Nucleus accumbens (tissue), 56 donors: ENCODE data around the gene UBTF.
"Not testable (repeated sequence)": the region's sequence is repeated elsewhere in the genome, so short reads cannot be mapped to it uniquely, and the experiment has no call there.

Experiments
- DNase-seq, 56 donors: peaks; one replicate each; lab custom pipeline; 2025; lab: John Stamatoyannopoulos, UW

Gene UBTF

DNA sequence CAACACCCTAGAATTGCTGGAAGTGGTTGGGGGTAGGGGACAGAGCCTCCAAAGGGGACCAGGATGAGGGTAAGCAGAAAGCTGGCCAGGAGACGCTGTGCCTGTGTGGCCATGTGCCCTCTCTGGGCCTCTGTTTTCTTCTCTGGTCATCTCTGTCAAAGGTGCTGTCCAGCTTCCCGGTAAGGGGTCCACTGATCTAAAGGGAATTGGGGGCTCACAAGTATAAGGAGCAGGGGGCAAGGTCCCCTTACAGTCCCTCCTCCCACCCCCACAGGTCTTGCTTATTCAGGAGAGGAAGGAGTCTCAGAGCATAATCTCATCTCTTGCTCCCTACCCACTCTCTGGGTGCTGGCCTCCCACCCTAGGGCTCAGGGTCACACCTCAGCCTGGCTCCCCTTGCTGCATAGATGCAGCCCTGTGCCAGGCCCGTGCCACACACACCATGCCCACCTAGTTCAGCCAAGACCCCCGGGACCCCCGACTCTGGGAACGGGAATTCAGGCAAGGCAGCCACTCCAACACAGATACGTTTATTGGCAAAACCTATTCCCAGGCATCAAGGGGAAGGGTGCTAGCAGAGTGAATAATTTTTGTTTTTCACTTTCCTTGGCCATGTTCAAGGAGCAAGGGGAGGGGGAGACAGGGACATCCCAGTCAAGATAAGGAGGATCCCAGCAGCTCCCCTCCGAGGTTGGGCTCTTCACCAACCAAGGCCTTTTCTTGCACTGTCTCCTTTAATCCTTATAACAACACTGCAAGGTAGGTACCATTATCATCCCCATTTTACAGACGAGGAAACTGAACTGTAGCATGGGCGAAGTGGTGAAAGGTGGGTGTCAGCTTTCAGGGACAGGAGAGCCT lies 28.6 kb upstream of the UBTF start:
- DNase-seq: no peak

DNA sequence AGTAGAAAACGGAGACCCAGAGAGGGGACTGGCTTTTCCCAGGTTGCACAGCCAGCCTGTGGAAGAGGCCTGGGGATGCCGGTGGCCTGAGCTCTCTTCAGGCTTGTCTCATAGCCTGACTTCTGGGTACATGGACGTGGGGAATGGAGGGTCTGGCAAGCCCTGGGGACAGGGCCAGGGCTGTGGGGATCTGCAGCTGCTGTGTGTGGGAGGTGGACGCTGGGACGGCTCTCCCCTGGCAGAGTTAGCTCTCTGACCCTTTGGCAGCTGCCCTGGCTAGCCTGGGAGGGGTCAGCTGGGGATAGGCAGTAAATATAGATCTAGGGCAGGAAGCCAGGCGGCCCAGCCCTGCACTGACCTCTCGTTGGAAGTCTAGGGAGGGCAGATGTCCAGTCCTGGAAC lies 28.0 kb upstream of the UBTF start:
- DNase-seq: no peak

DNA sequence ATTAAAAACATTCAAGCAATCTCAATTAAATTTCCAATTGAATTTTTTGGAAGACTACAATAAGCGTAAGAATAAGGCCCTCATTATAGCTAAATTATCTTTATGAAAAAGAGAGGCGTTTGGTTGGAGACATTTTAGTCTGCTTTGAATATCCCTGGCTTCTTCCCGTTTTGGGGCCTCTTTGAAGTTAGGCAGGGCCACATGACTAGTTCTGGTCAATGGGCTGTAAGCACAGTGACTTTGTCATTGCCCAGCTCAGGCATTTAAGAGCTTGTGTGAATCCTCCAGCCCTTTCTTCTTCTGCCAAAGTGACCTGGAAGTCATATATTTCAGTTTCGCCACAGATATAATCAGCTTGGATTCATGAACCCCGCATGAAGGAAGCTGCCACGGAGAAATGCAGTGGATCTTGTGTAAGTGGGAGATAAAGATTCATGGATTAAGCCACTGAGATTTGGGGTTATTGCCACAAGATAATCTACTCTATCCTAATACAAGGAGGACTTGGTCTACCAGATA lies 21.7 kb upstream of the UBTF start:
- peak in 1 of 56 donors; percentile 5 for DNase-seq

DNA sequence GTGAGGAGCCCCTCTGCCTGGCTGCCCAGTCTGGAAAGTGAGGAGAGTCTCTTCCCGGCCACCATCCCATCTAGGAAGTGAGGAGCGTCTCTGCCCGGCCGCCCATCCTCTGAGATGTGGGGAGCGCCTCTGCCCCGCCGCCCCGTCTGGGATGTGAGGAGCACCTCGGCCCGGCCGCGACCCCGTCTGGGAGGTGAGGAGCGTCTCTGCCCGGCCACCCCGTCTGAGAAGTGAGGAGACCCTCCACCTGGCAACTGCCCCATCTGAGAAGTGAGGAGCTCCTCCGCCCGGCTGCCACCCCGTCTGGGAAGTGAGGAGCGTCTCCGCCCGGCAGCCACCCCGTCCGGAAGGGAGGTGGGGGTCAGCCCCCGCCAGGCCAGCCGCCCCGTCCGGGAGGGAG lies 18.4 kb upstream of the UBTF start:
- DNase-seq: not testable (repeated sequence)

DNA sequence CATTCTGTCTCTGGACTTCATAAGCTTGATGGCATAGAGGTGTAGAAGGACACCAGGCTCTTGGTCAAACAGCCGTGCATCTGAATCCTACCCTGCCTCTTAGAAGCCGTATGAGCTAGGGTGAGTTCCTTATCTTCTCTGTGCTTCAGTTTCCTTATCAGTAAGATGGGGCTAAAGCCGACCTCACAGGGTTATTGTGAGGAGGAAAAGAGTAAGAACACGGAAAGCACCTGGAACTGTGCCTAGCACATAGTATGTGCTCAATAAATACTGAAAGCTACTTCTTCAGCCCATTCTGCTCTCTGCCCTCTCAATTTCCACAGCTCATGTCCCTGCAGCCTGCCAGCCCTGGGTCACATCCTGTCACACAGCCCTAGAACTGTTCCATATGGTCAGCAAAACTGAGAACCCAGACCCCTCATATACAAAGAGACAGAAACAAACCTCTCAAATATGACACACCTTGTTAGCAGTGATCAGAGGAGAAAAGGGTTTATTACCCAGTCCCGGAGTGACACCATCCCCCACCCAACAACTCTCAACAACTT lies 17.0 kb upstream of the UBTF start:
- no peak for DNase-seq

DNA sequence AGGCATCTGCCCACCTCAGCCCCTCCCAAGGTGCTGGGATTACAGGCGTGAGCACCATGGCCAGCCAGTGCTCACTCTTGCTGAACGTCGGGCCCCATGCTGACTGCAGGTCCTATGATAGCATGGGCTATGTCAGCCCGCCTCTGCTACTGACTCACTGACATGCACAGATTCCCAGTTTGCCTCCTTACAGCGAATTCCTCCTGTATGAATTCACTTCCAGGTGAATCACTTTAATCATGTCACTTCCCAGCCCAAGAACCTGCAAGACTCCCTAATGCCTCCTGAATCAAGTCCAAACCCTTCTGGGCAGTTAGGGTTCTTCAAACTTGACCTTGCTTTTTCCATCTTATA lies 16.1 kb upstream of the UBTF start:
- no peak for DNase-seq

DNA sequence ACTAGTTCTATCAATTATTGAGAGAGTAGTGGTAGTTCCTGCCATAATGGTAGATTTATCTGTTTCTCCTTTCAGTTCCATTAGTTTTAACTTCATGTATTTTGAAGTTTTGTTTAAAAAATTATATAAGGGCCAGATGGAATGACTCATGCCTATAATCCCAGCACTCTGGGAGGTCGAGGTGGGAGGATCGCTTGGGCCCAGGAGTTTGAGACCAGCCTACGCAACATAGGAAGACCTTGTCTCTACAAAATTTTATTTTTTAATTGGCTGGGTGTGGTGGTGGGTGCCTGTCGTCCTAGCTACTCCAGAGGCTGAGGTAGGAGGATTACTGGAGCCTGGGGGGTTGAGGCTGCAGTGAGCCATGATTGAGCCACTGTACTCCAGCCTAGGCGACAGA lies 14.1 kb upstream of the UBTF start:
- no peak for DNase-seq

DNA sequence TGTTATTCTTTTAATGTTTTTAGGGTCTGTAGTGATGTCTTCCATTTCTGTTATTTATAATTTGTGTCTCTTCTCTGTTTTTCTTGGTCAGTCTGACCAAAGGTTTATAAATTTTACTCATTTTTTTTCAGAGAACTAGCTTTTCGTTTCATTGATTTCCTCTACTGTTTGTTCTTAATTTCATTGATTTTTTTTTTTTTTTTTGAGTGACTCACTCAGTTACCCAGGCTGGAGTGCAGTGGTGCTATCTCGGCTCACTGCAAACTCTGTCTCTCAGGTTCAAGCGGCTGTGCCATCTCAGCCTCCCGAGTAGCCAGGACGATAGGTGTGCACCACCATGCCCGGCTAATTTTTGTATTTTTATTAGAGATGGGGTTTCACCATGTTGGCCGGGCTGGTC lies 12.6 kb upstream of the UBTF start:
- DNase-seq: no peak

DNA sequence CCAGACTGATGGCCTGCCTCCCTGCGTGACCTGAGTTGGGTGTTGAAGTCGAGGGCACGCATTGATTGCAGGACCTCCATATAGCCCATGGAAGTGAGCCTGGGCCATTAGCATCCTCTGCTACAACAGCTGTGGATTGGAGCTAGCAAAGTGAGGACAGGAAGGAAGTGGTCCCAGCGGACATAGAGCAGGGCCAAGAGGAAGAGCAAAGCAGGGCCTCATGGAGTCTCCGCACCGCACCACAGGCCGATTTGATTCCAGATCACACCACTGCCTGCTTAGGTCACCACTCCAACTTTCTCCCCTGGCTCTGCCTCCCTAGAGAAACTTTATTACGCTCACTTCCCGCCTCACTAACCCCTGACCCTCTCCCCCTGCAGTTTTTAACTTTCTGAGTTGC lies 10.7 kb upstream of the UBTF start:
- no peak for DNase-seq

DNA sequence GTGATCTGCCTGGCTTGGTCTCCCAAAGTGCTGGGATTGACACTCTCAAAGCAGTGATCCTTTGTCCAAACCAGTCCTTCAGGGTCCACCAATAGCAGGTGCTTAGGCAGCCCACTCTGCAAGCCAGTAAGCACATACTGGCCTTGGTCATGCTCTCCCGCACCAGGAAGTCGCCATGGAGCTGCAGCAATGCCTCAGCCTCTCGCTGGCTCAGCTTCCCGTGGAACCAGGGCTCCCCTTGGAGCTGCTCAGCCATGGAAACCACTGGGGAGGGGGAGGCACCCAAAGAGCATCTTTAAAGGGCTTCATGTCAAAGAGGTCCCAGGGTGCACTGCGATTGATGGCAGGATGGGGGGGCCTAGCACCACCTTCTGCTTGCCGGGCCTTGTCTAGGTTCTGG lies 9.6 kb upstream of the UBTF start:
- no peak for DNase-seq

DNA sequence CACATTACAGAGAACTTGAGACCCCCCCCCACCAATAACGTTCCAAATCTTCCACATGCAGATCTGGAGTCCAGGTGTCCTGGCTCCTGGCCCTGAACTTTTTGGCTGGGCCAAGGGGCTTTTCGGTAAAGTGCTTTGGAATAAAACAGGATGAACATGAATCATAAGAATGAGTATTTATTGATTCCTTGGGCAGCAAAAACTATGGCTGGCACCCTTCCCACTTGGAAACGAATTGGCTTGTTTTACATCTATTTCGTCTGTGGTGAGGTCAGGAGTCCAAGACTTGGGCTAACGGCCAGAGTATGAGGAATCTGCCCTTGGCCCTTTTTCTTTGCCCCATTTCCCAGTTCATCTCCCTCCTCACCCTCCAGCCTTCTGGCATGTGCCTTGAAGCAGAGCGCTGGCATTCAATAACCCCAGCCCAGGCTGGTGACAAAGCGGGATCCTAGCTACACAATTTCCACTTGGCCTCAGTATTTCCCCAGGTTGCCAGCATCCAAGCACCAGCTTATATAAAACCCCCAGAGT lies 4.1 kb upstream of the UBTF start:
- peak in 16 of 56 donors; percentile 5 to 60 (median 22) for DNase-seq

DNA sequence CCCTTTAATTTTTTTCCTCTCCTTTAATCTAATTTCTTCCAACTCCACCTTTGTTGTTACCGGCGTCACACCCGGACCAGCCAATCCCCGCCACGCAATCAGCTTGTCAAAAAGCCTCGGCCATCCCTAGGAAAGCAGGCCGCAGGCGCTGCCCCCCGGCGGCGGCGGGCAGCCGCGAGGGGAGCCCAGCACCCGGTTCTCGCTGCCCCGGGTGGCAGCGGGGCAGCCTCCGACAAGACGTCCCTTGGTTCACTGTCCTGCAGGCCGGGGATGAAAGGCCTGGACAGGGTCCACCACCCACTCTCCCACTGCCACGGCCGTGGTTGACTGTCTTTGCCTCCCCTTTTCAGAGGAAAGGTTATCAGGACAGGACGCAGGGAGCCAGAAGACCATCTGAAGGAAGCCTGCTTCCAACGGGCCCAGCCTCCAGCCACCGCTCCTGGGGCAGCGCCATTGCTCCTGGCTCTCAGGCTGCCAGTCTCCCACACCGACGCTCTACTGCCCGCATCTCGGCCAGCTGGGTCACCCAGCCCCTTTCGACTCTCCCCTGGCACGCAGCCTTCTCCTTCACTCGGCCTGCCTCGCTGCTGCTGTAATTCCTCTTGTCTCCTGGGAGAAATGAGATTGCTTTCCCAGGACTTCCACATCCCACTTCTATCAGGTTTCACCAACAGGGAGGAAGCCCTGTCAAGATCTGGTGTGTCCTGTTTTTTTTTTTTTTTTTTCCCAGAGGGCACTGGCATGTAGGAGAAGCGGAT lies 2.8 kb upstream of the UBTF start:
- peak in 55 of 56 donors; percentile 39 to 91 (median 77) for DNase-seq

DNA sequence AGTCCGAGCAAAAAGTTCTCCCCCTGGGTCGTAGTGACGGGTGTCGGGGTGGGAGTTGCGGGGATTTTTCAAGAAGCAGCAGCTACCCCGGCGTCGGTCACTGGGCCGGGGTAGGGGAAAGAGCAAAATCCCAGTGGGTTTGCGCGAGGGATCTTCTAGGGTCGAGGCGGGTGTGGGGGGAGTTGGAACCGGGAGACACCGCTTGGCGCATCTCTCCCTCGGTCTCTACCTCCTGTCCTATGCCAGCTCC lies 2.3 kb upstream of the UBTF start:
- DNase-seq: peak in 3 of 56 donors; percentile 64 to 81 (median 70)

DNA sequence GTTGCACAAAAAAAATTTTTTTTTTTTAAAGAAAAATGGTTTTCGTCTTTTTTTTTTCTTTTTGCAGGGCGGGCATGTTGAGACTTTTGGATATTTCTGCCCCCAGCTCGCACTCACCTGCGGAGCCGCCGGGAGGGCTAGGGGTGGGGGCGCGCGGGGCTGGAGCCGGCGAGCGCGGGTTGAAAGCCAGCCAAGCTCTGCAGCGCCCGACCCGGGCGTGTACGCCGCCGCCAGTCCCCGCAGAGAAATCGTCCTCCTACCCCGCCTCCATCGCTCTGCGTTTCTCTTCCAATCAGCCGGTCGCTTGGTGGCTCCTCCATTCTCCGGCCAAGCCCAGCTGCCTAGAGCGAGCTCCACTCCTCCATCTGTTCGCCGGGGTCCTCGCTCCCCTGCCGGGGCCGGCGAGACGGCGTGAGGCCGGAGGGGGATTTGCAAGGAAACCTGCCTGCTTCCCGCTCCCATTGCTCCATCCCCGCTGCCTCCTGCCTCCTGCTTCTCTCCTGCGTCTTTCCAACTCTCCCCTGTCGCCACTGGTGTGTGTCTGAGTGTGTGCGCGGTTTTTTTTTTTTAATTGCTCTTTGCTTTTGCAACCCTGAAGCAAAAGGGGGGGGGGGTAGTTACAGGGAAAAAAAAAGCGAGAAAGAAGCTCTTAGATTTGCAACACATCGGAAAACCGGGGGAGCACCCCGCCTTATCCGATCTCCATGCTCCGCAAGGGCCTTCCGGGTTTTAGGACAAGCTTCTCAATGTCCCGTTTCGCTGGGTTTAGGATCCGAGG lies 1.8 kb upstream of the UBTF start:
- peak in 54 of 56 donors; percentile 29 to 87 (median 66) for DNase-seq

DNA sequence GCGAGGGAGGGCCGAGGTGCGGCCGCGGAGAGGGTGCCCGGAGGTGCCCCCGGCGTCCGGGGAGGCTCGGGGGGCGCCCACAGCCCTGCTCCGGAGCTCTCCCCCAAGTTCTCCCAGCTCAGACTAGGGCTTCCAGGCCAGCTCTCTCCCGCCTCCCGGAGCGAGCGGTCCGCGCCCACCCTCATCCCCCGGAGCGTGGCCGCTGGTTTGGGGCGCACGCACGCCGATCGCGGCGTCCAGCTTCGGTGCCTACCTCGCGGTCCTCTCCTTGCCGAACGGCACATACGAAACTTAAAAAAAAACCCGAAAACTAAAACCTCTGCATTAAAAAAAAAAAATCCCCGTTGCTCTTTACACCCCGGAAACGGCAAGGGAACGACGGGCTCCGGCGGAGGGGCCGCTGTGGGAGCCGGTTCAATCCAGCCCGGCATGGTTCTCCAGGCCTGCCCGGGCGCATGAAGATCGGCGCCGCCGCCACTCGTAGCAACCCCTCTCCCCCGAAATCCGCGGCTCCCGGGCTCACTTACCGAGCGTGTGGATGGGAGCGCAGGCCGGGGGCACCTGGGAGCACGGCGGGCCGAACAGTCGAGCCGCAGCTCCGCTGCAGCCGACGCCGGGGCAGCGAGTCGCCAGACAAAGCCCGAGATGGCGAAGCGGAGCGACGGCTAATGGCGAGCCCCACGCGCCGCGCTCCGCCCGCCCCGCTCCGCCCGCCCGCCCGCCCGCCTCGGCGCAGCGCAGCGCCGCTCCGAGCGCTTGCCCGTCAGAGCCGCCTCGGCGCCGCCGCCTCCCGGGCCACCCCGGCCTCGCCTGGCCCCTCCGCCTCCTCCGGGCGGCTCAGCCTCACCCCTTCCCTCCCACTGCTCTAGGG lies 973 bp upstream of the UBTF start:
- DNase-seq: peak in 37 of 56 donors; percentile 17 to 84 (median 54)

DNA sequence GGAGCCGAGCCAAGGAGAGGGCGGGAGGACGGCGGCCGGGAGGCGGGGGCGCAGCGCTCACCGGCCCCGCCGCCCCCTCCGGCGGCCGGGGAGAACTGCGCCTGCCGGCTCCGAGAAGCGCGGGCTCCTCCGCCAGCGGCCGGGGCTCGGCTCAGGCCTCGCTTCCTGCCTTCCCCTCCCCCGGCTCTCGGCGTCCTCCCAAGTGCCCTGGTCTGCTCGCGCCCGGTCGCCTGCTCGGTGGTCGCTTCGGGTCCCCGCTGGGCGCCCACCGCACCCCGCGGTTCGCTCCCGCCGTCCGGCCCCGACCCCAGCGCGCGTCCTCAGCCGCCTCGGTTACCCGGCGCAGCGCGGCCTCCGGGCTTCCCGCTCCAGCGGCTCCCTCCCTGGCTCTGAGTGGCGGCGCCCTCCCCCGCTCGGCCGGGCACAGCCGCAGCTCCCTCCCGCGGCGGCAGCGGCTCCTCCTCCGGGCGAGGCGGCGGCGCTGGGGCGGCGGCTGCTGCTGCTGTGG lies 313 bp downstream of the UBTF start:
- DNase-seq: peak in 32 of 56 donors; percentile 41 to 81 (median 60)

DNA sequence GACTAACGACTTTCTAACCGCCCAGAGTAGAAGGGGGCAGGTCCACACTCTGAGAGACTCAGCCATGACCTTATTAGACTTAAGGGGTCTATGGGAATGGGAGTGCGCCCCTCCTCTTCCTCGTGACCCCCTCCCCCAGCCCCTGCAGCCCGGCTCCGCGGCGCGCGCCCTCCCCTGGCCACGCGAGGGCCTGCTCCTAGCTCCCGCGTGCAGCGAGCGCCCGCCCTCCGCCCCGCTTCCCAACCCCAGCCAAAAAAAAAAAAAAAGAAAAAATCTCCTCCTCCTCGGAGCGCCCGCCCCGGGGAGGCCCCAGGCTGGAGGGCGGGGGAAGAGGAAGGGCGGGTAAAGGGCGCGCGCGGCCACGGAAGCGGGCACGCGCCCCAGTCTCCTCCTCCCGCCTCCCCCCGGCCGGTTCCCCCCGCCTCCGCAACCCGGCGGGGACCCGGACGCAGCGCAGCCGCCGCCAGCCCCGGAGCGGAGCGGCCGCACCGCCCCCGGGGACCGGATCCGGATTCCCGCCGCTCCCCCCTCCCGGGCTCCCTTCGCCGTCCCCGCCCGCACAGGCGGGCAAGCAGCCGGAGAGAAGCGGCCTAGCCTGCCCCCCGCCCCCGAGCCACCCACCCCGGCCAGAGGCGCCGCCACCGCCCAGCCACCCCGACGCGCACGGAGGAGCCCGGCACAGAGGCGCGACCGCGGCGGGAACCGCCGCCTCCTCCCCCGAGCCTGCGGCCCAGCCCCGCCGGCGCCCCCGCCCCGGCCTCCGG lies 949 bp downstream of the UBTF start:
- peak in 55 of 56 donors; percentile 29 to 93 (median 81) for DNase-seq

DNA sequence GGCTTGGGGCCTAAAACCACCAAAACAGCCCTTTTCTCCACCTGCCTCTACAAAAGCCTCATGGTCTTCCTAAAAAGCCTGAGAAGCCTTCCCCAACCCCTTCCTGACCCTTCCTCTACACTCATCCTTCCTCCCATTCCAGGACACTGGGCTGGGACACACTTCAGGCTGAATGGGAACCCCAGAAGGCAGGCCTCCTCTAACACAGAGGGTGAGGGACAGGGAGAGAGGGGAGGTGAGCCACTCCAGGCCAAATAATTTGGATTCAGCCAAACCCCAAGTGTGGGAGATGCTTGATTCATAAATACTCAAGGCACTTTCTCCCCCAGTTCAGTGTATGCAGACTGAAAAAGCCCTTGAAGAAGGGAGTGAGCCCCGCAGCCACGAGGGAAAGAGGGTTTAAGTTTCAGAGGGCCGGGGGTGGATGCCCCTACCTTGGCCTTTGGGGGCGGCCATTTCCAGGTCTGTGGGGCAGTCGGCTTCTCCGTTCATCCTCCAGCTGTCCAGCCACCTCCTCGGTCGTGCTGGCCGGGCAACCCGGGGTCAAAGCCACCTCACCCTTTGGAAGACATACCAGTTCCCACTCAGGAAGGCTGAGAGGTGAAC lies 1.6 kb downstream of the UBTF start:
- peak in 1 of 56 donors; percentile 51 for DNase-seq
